Activated effector memory CD4-positive, alpha-beta T cell treated with Interleukin-2 at 50 U/mL for 16 hours (primary cell): Measurements from ENCODE around the gene ITGA8.
"Not testable (repeated sequence)": the region's sequence is repeated elsewhere in the genome, so short reads cannot be mapped to it uniquely, and the experiment has no call there.

Experiments
- DNase-seq: peaks from one replicate; pipeline ENCODE4 v3.0.0-alpha.2; 2020

ITGA8 gene

DNA sequence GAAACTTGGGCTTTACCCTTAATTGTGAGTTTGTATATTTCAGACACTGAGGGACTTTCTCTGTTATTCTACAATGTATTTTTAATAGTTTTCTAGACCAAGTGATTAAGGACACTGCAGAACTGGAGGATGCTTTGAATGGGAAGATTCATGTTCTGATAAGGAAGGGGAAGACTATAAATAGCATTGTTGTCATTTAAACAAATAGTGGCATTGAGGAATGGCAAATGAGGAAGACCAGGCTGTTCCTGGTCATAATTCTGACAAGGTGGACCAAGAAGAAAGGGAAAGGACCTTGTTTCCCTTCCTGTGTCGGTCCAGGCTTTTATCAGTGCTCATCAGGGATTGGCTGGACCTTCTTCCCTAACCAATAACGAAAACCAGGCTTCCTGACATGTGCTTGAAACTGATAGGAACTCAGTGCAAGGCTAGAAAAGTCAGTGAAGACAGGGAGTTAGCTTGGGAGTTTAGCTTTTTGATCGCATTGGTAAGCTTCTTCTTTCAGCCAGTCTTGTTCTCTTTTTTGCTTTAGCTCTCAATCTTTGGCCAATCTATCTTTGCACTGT, 116.2 kb downstream of the ITGA8 start:
- no peak for DNase-seq

DNA sequence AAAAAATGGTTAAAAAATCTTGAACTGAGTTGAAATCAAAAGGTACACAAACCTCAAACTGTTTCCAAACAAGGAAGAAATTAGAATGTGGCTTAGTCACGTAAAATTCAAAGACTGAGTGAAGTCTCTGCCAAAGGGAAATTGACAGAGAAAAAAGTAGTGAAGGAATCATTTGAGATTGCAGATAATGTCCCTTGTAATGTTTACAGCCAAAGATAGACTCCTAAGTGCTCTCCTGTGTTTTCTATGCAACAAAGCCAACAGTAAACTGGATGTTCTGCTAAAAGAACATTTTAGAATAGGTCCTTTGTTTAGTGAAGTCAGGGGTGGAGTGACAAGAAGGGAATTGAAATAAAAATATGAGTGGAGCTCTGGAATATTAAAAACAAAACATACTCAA, 117.9 kb downstream of the ITGA8 start:
- no peak for DNase-seq

DNA sequence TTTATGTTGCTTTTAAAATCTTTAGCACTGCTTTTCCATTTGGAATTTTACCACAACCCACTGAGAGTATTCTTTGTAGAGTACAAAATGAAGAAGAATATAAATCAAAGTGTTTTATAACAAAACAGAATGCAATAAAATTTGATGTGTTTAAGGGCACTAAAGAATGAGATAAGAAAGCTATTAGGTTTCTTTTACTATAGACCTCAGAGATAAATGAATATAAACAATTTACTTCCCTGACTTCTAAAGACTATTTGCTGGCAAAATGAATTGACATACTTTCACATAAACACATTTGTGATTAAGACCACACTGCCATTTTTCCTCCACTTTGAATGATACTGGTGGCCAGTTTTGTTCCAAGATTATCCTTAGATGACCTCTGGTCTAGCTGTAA, 124.5 kb downstream of the ITGA8 start:
- DNase-seq, result no peak

DNA sequence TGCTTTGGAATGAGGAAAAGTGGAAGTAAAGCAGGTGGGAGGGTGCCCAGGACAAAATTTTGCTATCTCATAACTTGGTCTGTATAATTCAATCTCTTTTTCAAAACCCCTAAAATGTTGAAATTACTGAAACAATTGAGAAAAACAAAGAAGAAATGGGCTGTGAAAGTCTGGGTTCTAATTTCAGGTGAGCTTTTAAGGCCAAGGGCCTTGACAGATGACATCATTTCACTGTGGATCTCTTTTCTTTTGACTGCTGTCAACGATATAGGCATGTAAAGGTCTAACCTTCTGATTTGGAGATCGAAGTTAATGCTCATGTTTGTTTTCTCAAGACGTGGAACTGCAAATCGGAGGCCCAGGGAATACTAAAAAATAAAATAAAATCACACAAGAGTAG, 127.8 kb downstream of the ITGA8 start:
- no peak for DNase-seq

DNA sequence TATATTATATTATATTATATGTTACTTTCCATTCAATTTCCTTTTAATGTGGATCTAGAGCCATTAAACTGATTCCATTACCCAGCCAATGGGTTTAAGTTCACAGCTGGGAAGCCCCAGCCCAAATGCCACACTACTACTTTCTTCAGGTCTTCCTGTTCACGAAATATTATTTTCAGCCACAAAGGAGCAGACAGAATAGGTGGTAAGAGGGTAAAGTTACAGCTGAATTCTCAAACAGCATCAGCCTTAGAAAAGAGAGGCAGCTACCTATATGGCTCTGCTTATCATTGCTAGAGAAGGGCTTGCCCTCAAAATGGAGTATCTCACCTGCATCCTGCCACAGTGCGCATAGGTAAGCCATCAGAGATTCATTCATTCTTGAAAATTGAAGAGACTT, 128.3 kb downstream of the ITGA8 start:
- no peak for DNase-seq

DNA sequence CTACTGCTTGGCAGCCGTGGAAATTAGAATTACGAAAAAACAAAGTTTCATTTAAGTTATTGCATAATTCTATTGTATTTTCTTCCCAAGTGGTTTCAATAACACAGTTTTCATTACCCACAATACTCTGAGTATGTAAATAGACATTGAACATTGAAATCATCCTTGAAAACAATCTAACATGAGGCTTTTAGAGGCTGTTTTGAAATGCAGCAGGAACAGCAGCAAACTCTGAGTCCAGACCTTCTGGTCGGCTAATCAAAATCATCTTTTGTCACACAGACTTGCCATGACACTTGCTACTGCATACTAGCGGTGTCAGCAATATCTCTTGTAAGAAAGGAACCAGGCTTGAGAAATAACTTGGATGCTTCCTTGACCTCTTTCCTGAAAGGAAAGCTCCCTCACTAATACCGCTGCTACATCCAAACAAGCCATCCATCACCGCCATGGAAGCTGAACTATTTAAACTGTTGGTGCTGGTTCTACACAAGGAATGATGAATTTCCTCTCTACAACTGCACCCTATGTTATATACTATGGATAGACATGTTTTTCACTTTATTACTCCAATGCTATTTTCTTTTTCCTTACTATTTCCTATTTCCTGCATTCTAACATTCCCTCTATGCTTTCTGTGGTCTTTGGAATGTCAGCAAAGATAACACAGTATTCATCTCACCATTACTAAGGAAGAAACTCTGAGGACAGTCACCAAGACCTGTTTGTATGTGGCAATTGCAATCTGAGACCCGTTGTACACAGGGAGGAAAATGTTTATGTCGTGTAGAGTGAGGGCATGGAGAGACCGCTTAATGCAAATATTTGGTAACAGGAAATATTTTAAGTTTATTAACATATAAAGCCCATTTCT, 130.8 kb downstream of the ITGA8 start:
- DNase-seq, result no peak

DNA sequence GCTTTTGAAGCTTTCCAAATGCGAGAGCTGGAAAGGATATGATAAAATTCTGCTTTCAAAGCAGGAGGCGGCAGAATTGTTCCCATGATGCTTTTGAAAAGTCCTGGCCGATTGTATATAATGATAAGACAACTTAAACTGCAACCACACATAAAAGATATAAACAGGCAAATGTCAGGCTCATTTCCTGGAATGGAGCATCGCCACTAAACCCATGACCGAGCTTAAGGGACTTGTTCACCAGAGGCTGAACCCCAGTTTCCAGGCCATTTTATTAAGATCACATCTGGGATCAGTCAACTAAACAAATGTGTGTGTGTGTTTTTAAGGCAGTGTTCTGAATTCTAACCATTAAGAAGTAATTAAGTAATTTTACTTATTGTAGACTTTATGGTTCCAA, 131.6 kb downstream of the ITGA8 start:
- DNase-seq, result no peak

DNA sequence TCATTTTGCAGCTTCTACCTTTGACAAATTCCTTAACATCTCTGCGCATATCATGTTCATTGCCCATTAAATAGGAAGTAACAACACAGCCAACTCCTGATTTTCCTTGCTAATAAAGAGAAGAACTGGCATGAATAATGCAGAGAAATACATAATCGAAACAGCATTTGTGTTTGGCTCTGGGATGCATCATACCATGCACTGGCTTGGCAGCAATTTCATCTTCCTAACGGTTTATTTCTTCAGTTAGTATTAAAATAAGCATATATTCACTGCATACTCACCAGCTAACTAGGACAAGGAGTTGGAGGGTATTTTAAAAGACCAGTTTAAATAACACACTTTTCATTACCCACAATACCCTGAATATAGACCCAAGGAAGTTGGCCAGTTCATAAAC, 132.5 kb downstream of the ITGA8 start:
- no peak for DNase-seq

DNA sequence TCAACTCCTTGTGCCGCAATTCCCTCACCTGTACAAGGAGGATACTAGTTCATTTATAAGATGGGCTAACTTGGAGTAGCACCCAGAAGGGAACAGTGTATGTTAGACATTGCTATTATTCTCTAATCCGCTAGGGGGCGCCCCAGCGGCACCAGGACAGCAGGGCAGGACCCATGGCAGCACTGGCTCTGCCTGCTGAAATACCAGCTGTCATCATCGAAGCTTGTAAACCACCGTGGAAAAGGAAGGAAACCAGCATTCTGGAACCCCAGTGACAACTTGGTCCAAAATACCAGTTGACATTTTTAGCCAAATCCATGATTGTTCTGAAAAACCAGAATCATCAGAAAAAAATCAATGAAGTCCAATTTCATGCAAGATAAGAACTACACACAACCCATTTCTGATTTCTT, 134.4 kb downstream of the ITGA8 start:
- no peak for DNase-seq

DNA sequence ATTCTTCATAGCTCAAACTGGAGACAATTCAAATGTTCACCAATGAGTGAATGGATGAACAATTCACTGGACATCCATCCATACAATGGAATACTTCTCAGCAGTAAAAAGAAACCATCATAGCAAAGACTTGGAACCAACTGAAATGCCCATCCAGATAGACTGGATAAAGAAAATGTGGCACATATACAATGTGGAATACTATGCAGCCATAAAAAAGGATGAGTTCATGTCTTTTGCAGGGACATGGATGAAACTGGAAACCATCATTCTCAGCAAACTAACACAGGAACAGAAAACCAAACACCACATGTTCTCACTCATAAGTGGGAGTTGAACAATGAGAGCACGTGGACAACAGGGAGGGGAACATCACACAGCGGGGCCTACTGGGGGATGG, 136.8 kb downstream of the ITGA8 start:
- not testable (repeated sequence) for DNase-seq

DNA sequence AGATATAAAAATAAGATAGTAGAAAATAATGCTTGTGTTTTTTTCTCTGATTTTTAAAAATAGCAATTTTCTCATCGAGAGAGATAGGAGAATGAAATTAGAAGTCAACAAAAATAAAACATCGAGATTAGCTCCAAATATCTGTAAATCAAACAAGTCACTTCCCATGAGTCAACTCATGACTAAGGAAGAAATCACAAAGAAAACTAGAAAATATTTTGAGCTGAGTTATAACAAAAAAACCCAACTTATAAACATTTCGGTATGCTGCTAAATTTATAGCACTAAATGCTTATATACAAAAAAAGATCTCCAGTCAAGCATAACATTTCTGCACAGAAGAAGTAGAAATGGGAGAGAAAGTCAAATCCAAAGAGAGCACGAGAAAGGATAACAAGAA, 140.1 kb downstream of the ITGA8 start:
- DNase-seq, result no peak

DNA sequence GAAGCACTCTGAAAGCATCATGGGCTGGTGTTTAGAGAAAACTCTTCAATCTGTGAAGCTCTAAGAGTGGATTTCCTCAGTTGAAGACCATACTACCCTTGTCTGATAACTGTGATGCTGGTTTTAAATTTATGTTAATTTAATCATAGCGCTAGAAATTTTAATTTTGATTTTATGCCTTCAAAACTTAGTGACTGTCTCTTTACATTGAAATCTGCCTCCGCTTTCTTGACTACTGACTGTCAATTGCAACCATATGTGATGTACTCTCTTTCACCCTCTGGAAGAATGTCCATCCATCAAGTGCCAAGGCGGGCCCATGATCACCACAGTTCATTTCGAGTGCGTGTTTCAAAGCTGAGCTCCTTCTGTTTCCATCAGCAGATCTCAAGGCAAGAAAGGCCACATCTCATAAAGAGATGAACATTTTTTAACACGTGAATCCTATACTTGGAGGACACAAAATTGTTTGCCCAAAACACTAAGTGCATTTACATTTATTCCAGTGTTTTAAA, 147.1 kb downstream of the ITGA8 start:
- no peak for DNase-seq

DNA sequence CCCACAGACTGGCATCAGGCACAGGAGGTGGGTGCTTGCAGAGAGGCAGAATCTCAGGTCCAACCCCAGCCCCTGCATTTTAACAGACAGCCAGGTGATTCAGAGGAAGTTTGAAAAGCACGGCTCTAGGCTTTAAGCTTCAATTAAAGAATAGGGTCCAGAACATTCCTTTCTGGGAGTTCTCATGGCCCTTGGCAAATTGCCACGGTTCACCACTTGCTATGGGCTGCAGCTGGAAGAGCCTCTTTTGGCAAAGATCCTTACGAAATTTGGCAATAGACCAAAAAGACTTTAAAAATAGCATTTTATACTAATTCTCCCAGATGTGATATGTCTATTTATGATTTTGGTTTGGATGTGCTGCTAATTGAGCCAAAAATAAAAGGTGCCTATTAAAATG, 148.1 kb downstream of the ITGA8 start:
- no peak for DNase-seq

DNA sequence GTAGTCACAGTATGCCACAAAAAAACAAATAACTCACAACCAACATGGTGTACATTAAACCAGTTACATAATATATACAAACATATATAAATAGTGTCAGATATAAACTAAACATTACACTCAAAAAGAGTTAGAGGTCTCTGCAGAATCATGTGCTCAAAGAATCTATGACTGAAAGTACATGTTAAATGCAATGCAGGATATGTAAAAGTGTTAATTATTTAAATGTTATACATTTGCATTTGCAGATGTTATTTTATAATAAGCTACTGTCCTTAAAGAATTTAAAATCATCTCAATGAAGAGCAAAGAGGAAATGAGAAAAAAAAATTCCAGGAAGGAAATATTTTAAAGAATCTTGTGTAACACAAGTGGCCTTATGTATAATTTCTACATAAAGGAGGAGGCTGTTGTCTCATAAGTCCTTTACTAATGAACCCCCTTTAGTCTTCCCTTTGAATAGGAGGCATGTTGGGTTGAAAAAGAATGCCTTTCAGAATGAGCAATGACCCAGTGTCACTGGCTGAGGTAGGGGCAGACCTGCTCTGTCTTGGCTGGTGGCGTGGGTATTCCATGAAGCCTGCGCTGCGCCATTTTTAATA, 148.9 kb downstream of the ITGA8 start:
- no peak for DNase-seq

DNA sequence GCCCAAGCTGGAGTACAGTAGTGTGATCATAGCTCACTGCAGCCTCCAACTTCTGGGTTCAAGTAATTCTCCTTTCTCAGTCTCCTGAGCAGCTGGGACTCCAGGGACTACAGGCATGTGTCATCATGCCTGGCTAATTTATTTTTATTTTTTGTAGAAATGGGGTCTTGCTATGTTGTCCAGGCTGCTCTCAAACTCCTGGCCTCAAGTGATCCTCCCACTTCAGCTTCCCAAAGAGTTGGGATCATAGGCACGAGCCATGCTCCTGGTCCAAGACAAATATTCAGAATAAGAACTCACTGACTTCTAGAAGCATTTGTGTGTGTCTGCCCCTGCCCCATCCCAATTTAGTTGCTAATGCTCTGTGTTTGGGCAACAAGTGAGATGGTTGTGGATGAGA, 151.8 kb downstream of the ITGA8 start:
- no peak for DNase-seq

DNA sequence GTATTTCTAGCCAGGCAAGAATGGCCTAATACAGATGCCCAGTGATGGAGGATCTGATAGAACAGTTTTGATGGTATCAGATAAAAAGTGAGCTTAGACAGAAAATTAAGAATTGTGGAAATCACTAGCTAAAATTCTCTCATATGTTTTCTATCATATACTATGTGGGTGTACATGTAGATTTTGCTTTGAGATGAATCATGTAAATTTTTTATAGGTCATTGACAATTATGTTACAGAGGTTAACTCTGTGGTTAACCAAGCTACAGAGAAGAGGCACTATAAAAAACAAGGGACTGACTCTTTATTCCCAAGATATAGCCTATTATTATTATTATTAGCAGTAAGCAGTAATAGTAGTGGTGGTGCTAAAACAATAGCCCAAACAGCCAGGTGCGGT, 156.5 kb downstream of the ITGA8 start:
- DNase-seq, result no peak

DNA sequence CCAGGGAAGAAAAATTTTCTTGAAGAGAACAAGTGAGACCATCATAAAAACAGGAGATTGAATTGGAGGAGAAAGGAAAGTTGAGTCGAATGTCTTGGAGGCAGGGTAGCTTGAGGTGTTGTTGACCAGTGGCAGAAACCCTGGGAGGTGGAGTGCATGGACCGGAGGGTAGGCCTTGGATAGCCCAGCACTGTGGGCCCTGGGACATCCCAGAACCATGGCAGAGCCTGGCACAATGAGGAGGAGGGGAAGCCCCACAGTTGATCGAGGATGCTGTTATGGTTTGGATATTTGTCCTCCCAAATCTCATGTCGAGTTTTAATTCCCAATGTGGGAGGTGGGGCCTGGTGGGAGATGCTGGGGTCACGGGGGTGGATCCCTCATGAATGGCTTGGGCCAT, 157.1 kb downstream of the ITGA8 start:
- no peak for DNase-seq

DNA sequence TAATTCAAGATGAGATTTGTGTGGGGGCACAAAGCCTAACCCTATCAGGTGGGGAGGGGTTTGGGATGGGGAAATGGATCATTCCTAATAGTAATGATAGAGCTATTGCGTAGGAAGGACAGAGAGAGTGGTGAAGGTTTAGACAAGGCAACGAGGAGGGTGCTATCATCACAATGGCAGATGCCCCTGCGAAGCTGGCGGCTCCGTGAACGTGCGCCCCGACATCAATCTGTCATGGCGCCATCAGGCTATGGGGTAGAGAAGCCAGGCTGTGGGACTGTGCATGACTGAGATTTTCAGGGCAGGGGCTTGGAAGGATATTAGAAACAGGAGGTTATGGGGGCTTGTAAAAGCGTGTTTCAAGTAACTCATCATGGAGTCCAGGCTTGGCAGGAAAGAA, 157.6 kb downstream of the ITGA8 start:
- no peak for DNase-seq

DNA sequence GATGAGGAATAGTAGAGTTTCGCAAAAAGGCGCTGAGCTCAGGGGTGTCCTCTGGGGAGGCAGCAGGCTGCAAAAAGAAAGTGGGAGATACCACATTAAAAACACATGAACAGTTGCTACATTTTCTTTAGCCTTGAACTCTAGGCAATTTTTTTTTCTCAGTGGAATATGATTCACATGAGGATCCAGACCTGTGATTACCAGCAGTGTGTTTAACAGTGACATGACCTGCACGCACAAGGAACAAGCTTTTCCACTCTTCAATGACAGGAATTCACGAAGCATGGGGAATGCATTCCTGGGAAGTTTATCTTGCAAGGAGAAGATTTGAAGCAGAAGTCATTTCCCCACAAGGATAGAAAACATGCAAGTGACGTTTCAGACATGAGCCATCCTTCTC, 161.6 kb downstream of the ITGA8 start:
- DNase-seq, result no peak

DNA sequence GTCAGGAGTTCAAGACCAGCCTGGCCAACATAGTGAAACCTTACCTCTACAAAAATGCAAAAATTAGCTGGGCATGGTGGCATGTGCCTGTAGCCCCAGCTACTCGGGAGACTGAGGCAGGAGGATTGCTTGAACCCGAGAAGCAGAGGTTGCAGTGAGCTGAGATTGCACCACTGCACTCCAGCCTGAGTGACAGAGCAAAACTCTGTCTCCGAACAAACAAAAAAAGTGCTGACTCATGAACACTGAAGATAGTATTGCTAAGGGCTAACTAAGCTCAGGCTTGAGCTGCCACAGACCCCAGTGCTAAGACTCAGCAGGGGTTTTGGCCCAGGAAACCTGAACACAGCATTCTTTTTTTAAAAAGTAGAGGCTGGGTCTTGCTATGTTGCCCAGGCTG, 162.6 kb downstream of the ITGA8 start:
- not testable (repeated sequence) for DNase-seq

DNA sequence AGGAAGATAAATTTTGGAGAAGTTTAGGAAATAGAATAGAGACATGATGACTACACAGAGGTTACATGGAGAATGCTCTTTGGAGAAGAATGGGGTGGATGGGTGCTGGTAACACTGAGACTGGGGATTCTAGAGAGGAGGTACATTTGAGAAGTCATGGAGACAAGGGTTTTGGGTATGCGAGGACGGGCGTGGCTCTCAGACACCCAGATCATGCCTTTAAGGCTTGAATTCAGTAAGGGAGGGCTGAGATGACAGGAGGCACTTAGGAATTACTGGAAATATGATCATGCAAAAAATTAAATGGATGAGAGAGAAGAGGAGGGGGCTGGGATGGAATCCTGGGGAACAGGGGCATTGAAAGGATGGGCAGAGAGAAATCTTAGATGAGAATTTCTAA, 168.8 kb downstream of the ITGA8 start:
- DNase-seq, result no peak

DNA sequence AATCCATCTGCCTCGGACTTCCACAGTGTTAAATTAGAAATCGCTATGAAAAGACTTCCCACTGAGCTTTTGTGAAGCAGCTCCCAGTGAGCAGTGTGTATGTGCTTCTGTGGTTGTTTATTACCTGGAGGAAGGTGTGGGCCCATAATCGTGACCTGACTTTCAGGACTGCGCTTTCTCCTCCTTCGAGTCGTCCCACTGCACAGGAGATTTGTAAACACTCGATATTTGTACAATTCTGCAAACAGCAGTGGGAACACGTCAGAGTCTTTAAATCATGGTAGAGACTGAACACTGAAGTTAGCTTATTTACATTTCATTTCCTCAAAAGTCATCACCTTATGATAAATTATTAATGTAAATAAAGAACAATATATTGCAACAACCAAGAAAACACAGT, 171.4 kb downstream of the ITGA8 start:
- no peak for DNase-seq

DNA sequence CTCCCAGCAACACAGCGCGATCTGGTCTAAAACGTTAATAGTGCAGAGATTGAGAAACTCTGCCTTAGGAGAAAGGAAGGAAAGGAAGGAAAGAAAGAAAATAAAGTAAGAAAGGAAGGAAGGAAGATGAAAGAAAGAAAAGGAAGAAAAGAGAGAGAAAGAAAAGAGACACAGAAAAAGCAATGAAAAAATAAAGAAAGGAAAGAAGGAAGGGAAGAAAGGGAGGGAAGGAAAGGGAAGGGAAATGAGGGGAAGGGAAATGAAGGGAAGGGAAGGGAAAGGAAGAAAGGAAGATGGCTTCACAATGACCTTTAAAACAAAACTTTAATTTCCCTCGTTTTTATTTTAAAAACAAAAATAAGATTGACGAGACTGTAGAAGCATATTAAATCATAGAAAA, 173.1 kb downstream of the ITGA8 start:
- no peak for DNase-seq

DNA sequence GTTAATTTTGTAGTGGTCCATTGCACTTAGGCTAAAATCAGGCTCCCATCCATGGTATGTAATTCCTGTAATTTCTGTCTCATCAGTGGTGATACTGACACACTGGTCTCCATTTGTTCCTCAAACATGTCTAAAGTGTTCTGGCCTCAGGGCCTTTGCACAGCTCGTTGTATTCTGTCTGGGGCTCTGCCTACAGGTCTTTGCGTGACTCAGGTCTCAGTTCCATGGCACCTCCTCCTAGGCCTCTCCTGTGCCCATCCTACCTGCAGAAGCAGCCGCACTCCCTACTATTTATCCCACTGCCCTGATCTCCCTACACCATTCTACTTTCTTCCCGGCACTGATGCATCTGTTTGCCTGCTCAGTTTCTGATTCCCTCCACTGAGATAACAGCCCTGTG, 173.8 kb downstream of the ITGA8 start:
- DNase-seq, result no peak
